ENCODE results near the gene SH3TC2.

- TF ChIP-seq CTCF (tag by site-specific recombination; IDR thresholded peaks at IDR 0.05) (no peak), ZNF138 (tag by site-specific recombination; IDR thresholded peaks at IDR 0.05; ENCODE audit: borderline replicate concordance) (no peak), TRIM28 (IDR thresholded peaks at IDR 0.05; ENCODE audit: borderline replicate concordance, low read length) (no peak), SP3 (tag by site-specific recombination; IDR thresholded peaks at IDR 0.05) (no peak), ZSCAN23 (tag by site-specific recombination; IDR thresholded peaks at IDR 0.05) (no peak), KLF9 (tag by site-specific recombination; IDR thresholded peaks at IDR 0.05; ENCODE audit: low read depth) (no peak), SP2 (tag by site-specific recombination; IDR thresholded peaks at IDR 0.05) (no peak)
- TF ChIP-seq, protein P1, sequence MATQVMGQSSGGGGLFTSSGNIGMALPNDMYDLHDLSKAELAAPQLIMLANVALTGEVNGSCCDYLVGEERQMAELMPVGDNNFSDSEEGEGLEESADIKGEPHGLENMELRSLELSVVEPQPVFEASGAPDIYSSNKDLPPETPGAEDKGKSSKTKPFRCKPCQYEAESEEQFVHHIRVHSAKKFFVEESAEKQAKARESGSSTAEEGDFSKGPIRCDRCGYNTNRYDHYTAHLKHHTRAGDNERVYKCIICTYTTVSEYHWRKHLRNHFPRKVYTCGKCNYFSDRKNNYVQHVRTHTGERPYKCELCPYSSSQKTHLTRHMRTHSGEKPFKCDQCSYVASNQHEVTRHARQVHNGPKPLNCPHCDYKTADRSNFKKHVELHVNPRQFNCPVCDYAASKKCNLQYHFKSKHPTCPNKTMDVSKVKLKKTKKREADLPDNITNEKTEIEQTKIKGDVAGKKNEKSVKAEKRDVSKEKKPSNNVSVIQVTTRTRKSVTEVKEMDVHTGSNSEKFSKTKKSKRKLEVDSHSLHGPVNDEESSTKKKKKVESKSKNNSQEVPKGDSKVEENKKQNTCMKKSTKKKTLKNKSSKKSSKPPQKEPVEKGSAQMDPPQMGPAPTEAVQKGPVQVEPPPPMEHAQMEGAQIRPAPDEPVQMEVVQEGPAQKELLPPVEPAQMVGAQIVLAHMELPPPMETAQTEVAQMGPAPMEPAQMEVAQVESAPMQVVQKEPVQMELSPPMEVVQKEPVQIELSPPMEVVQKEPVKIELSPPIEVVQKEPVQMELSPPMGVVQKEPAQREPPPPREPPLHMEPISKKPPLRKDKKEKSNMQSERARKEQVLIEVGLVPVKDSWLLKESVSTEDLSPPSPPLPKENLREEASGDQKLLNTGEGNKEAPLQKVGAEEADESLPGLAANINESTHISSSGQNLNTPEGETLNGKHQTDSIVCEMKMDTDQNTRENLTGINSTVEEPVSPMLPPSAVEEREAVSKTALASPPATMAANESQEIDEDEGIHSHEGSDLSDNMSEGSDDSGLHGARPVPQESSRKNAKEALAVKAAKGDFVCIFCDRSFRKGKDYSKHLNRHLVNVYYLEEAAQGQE (tag by site-specific recombination; IDR thresholded peaks at IDR 0.05): no peak
Measured at GRCh38 chr5:148999741-149000140, 63.1 kb downstream of the SH3TC2 start.

Measured in HEK293 (cell line).